A673 (cell line): ENCODE data around the gene HS3ST3B1.

Experiments
- EZH2 ChIP-seq: fragments of 200-600 bp; sonication (generic); IDR thresholded peaks from 2 replicates; pipeline ENCODE4 v1.6.1; 2017; ENCODE audit warnings: borderline replicate concordance, low read depth, mild to moderate bottlenecking, mixed read lengths, antibody characterized with exemption, low read length; ENCODE audit not compliant: poor library complexity, severe bottlenecking
- TF ChIP-seq, protein P1 (sequence below): fragments of 300-800, 200-600 bp; sonication (generic); conservative IDR thresholded peaks from 2 replicates; pipeline ENCODE4 v1.5.1; 2017; ENCODE audit warnings: low read depth, mild to moderate bottlenecking, antibody characterized with exemption, low read length, moderate library complexity, mixed read lengths

DNA sequence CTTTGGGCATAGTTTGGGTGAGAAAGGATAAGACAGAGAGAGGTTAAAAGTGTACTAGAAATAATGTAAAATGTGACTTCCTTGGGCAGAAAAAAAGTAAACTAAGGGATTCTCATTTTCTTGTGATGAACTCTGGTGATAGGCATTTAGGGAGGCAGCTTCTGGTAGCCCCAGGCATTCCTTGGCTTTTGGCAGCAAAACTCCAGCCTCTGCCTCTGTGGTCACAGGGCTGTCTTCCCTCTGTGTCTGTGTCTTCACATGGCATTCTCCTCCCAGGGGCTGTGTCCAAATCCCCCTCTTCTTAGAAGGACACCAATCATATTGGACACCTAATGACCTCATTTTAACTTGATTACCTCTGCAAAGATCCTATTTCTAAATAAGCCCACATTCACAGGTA lies 54.7 kb downstream of the HS3ST3B1 start:
- TF ChIP-seq, protein P1, sequence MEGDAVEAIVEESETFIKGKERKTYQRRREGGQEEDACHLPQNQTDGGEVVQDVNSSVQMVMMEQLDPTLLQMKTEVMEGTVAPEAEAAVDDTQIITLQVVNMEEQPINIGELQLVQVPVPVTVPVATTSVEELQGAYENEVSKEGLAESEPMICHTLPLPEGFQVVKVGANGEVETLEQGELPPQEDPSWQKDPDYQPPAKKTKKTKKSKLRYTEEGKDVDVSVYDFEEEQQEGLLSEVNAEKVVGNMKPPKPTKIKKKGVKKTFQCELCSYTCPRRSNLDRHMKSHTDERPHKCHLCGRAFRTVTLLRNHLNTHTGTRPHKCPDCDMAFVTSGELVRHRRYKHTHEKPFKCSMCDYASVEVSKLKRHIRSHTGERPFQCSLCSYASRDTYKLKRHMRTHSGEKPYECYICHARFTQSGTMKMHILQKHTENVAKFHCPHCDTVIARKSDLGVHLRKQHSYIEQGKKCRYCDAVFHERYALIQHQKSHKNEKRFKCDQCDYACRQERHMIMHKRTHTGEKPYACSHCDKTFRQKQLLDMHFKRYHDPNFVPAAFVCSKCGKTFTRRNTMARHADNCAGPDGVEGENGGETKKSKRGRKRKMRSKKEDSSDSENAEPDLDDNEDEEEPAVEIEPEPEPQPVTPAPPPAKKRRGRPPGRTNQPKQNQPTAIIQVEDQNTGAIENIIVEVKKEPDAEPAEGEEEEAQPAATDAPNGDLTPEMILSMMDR, result no peak
- no peak for TF ChIP-seq EZH2
